Hepatic stellate cell (primary cell): ENCODE results near the gene EIF3D.
A peak's percentile ranks its signal among the peaks of the same experiment; 100 is the strongest.

Experiments
- DNase-seq: peaks from one replicate; pipeline ENCODE4 v3.0.0; 2011; ENCODE audit warnings: low spot score

EIF3D gene

DNA sequence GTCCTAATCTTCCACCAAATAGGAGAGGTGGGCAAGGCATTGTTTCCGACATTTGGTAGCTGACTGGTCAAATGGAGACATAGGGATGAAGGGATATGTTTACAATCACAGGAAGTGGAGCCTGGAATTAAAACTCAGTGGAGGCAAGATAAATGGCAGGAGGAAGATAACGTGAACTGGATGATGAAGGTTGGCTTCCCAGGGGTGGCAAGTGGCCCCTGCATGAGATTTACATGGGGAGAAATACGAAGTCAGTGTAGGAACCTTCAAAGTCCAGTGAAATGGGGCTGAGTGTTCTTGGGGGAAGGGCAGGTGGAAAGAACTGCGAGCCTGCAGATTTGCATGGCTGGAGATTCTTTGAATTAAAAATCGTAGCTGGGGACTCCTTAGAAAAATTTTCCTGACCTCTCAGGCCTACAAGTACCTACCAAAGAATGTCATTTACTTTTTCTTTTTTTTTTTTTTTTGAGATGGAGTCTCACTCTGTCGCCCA lies 21.4 kb downstream of the EIF3D start:
- no peak for DNase-seq

DNA sequence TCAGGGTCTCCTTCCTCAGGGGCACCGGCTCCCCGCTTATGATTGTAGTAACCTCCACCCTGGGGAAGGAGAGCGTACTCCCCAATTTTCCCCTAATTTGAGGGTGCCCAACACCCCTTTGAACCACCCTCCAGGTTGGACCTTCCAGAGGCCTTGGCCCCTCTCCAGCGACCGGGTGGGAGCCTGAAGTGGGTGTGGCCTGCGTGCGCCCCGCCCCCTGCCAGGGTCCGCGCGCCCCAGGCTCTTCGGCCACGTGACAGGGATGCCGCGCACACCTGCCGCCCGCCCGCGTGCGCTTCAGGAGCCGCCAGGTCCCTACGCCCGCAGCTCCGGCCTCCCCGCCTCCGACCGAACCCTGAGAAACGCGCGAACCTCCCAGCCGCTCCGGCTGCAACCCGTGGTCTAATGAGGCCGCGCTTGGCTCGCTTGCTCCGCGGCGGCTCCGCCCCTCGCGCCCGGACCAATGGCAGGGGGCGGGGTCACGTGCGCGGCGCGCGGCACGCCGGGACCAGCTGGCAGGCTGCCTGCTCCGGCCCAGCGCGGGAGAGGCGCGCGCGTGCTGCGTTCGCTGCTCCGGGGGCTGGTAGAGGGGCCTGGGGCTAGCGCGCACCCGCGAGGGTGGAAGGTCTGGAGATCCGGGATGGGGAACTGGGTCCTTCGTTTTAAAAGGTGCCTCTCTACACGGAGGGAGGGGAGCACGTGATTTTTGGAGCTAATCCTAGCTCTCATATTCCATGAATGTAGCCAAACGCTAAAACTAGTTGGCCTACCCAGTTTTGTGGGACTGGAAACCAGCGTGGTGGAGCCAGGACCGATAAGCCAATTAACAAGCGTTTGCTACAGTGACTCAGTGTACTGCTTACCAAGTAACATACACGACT lies 22.1 kb downstream of the EIF3D start, which contains the start of gene FOXRED2:
TSS of gene FOXRED2 (minus strand) at position 404 of the 881 bp plus-strand sequence. CDS start 618 bp downstream, outside the sequence.
- peak; percentile 94 for DNase-seq

GRCh38 chr22:36505998-36506635 lies 22.8 kb downstream of the EIF3D start:
- no peak for DNase-seq

DNA sequence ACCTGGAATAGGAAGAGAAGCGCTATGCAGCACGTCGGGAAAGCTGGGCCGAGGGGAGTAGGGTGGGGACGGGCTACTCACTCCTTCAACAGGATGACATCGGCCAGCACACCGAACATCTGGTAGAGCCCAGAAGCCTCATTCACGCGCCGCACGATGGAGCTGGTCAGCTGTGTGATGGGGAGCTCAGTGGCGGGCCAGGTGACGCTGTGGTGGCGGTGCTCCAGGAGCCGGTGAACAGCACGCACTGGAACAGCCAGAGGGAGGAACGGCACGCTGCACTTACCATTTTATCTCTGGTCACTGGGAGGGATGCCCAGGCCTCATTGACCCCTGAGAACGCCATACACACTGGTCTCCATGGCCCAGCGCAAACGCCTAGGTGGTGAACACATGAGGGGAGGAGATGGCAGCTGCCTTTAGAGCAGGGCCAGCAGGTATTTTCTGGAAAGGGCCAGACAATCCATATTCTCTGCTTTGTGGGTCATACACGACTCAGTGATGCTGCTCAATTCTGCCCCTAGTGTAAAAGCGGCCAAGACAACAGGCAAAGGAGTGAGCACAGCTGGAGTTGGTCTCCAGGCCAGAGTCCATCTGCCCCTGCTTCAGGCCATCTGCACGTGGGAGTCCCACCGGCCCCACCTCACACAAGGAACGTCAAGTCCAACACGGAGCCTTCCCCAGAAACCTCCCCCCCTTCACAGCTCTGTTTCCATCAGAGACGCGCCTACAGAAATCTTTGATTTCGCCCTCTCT lies 30.9 kb downstream of the EIF3D start:
- no peak for DNase-seq

- DNase-seq: no peak
Observed at GRCh38 chr22:36493690-36494110, 35.3 kb downstream of the EIF3D start.

GRCh38 chr22:36492109-36492508 lies 36.9 kb downstream of the EIF3D start:
- no peak for DNase-seq

- DNase-seq: no peak
Observed at GRCh38 chr22:36491155-36491554, 37.8 kb downstream of the EIF3D start.

GRCh38 chr22:36486619-36487384 lies 42.2 kb downstream of the EIF3D start:
- no peak for DNase-seq

DNA sequence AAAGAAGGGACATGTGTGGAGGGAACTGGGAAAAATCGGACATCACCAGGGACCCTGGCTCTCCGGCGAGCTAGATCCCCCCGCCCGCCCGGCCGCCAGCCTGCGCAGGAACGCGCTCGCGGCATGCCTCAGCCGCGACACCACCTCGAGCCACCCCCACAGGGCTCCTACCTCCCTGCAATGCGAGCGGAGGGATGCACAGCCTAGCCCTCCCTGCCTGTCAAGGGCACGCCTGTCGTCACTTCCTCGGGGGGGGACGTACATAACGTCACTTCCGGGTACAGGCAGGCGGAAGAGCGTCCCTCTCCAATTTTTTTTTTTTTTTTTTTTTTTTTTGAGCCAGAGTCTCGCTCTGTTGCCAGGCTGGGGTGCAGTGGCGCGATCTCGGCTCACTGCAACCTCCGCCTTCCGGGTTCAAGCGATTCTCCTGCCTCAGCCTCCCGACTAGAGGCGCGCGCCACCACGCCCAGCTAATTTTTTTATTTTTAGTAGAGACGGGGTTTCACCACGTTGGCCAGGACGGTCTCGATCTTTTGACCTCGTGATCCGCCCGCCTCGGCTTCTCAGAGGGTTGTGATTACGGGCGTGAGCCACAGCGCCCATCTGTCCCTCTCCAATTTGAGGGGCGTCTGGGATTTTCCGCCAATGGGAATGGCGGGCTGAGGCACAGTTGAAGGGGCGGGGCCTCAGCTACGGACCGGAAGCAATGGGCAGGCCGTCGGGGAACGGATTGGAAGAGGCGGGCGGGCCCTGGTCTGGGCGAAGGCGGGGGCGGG lies 47.4 kb downstream of the EIF3D start, which contains the start of gene TXN2:
TSS of gene TXN2 (minus strand) at position 248 of the 776 bp plus-strand sequence. CDS start 803 bp downstream, outside the sequence.
- peak; percentile 95 for DNase-seq

GRCh38 chr22:36480941-36481392 lies 48.0 kb downstream of the EIF3D start:
- DNase-seq: no peak

GRCh38 chr22:36478966-36479365 lies 50.0 kb downstream of the EIF3D start:
- no peak for DNase-seq

DNA sequence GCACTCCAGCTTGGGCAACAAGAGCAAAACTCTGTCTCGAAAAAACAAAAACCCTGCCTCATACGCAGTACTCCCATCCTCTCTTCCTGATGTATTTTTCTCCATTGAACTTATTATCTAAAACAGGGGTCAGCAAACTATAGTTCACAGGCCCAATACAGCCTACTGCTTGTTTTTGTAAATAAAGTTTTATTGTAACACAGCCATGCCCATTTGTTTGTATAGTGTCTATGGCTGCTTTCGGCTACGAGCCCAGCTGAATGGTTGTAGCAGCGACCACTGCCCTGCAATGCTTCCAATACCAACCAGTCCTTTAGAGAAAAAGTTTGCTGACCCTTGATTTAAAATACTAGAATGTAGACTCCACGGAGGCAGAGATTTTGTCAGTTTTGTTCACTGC lies 53.6 kb downstream of the EIF3D start:
- DNase-seq: no peak

GRCh38 chr22:36472689-36473088 lies 56.3 kb downstream of the EIF3D start:
- no peak for DNase-seq

GRCh38 chr22:36471341-36471821 lies 57.6 kb downstream of the EIF3D start:
- no peak for DNase-seq

GRCh38 chr22:36470994-36471331 lies 58.0 kb downstream of the EIF3D start:
- DNase-seq: no peak

DNA sequence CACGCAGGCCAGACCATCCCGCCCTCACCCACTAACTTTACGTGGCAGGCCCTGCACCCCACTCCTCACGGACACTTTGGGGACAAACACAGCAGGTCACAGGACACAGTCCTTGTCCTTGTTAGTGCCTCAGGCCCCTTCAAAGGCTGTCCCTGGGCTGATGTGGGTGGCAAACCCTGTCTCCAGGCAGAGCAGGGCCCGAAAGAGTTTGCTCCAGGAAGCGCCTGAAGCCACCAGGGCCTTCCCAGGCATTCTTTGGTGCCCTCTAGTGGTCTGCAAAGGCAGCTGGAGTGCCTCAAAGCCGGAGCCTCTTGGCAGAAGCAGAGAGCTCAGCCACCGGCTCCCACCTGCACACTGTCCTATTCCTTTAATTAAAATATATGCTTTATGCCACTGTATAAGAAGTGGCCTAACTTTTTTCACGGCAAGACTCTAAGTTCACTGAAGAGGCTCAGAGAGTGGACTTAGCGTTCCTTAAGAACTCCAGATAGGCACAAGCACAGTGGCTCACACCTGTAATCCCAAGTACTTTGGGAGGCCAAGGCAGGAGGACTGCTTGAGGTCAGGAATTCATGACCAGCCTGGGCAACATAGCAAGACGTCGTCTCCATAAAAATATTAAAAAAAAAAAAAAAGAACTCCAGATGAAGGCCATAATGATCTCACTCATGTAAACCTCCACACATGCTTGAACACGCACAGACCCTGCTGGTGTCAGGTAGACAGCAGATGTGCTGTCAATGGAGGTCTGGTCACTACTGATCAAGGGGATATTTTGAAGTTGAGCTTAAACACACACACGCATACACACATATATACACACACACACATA lies 58.6 kb downstream of the EIF3D start:
- DNase-seq: peak; percentile 77

GRCh38 chr22:36469094-36469710 lies 59.8 kb downstream of the EIF3D start:
- DNase-seq: no peak

DNA sequence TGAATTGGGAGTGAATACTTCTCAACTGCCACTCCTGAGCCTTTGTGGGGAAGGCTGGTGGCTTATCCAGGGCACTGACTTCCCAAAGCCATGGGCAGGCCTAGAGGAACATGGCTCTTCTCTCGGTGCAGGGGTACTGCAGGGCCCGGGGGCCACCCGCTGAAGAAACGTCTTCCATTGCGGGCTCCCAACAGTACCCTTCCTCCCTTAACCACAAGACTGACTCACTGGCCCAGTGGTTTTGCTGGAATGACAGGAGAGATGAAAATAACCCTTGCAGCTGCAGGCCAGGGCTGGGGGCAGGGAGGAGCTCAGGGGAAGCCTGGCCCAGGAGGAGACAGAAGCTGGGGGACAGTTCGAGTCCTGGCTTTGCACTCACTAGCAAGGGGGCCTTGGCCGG lies 61.0 kb downstream of the EIF3D start:
- peak; percentile 96 for DNase-seq
